HG03196 (cell line): Measurements from ENCODE around the gene ADAMTS10.
"Not testable (repeated sequence)": the region's sequence is repeated elsewhere in the genome, so short reads cannot be mapped to it uniquely, and the experiment has no call there.

Experiments
- ATAC-seq: cut with Tn5 transposase; IDR thresholded peaks from one replicate; pipeline ENCODE4 v1.9.1; 2021; ENCODE audit not compliant: unreplicated experiment

Gene ADAMTS10

DNA sequence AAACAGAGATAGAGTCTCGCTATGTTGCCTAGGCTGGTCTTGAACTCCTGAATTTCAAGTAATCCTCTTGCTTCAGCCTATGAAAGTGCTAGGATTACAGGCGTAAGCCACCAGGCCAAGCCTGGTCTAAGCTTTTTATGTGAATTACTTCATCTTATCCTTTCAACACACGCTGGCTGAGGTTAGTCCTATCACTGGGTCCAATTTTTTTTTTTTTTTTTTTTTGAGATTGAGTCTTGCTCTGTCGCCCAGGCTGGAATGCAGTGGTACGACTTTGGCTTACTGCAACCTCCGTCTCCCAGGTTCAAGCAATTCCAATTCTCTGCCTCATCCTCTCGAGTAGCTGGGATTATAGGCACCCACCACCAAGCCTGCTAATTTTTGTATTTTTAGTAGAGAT, 43.7 kb downstream of the ADAMTS10 start:
- ATAC-seq: no peak

DNA sequence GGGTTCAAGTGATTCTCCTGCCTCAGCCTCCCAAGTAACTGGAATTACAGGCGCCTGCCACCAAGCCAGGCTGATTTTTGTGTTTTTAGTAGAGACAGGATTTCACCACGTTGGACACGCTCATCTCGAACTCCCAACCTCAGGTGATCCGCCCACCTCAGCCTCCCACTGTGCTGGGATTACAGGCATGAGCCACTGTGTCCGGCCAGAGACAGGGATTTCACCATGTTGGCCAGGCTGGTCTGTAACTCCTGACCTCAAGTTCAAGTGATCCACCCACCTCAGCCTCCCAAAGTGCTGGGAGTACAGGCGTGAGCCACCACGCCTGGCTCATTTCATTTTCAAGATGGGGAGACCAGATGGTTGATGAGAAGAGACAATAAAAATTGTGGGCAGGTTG, 45.6 kb downstream of the ADAMTS10 start:
- ATAC-seq: not testable (repeated sequence)

DNA sequence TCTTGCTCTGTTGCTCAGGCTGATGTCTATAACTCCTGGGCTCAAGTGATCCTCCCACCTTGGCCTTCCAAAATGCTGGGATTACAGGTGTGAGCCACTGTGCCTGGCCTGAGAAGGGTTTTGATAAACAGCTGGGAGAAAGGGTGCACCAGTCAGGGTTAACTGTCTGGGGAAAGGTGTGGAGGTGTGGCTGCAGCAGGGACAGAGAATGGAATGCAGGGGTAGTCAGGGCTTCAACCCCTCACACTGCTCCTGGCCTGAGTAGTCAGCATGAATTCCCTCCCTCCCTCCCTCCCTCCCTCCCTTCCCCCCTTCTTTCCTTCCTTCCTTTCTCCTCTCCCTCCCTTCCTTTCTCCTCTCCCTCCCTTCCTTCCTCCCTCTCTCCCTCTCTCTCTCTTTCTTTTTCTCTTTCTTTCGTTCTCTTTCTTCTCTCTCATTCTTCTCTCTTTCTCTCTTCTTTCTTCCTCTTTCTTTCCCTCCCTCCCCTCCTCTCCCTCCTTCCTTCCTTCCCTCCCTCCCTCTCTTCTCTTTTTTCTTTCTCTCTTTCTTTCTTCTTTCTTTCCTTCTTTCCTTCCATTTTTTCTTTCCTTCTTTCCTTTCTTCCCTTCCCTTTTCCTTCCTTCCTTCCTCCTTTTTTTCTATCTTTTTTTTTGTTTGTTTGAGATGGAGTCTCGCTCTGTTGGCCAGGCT, 49.3 kb downstream of the ADAMTS10 start:
- no peak for ATAC-seq

DNA sequence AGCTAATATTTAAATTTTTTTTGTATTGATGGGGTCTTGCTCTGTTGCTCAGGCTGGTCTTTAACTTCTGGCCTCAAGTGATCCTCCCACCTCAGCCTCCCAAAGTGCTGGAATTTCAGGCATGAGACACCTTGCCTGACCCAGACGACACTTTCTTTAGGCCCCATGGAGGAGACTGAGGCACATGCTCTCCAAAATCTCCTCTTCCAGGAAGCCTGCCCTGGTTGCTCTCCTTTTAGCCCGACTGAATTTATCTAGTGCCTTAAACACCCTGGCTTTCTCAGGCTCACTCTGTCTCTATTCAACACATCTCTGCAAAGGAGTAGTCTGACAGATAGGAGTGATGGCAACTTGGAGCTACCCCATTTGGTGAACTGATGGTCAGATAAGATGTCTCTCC, 52.2 kb downstream of the ADAMTS10 start:
- no peak for ATAC-seq

DNA sequence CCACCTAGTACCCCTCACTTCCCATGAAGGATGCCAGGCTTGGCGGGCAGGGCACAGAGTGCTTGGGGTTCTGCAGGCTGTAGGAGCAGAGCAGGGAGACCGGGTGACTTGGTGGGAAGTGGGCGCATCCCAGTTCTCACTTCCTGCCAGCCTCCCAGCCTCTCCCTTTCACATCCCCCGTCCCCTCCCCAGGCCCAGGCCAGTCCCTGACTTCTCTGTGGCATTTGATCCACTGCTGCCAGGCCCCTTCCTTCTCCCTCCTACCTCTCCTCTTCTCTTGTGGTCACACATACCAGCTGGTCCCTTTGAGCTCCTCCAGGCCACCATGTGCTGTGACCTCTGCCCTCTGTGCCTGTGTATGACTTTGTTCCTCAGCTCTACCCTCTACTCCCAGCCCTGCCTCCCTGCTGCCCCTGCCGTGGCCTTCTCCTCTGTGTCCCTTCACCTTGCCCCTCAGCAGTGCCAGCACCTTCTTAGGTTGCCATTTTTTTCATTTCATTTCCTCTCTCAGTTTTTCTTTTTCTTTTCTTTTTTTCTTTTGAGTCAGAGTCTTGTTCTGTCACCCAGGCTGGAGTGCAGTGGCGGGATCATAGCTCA, 52.8 kb downstream of the ADAMTS10 start:
- ATAC-seq: no peak

DNA sequence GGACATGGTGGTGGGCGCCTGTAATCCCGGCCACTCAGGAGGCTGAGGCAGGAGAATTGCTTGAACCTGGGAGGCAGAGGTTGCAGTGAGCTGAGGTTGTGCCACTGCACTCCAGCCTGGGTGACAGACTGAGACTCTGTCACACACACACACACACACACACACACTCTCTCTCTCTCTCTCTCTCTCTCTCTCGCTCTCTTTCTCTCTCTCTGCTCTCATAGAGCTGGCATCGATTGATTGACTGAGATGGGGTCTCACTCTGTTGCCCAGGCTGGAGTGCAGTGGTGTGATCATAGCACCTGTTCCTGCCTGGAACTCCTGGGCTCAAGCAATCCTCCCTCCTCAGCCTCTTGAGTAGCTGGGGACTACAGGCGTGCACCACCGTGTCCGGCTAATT, 56.8 kb downstream of the ADAMTS10 start:
- ATAC-seq: not testable (repeated sequence)

DNA sequence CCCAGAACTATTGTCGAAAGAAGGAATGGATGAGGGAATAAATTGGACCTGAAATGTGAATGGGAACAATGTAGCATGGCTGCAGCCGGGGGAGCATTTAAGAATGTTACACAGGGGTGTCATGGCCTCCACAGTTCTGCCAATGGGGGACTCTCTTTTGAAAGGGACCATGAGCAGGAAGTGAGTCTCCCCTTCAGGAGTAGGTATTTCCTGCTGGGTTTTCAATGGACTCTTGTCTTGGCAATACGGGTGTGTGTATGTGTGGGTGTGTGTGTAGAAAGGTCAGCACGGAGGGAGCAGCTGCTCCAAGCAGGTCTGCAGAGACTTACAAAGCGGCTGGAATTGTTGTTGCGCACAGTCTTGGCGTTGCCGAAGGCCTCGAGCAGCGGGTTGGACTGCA, 57.7 kb downstream of the ADAMTS10 start:
- ATAC-seq: no peak

DNA sequence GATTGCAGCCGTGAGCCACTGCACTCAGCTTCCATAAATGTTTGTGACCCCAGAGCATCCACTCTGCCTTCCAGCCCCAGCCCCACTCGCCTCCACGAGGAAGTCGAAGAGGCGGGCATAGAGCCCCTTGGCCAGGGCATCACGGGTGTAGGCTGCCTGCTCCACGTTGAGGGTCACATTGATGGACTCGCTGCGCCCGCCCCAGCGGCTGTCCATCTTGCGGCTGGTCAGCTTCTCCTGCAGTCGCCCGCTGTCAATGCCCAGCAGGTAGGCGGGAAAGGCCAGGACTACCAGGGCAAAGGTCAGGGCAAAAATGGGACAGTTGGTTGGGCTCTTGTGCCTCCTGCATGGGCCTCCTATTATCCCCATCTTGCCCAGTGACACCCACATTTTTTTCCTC, 60.4 kb downstream of the ADAMTS10 start:
- ATAC-seq: no peak

DNA sequence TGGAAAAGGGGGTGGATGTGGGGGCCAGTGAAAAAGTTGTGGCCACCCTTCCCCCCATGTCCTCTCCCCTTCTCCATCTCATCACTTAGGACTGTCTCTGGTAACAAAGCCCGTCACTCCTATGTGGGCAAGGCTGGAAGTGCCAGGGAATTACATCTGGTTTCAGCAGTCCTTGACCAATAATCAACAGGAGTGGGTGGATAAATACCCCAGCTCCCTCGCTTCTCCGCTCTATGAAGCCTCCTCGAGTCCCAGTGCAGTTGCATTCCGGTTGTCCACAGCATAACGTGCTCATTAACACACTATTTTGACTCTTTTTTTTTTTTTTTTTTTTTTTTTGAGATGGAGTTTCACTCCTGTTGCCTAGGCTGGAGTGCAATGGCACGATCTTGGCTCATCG, 64.8 kb downstream of the ADAMTS10 start:
- ATAC-seq: no peak

DNA sequence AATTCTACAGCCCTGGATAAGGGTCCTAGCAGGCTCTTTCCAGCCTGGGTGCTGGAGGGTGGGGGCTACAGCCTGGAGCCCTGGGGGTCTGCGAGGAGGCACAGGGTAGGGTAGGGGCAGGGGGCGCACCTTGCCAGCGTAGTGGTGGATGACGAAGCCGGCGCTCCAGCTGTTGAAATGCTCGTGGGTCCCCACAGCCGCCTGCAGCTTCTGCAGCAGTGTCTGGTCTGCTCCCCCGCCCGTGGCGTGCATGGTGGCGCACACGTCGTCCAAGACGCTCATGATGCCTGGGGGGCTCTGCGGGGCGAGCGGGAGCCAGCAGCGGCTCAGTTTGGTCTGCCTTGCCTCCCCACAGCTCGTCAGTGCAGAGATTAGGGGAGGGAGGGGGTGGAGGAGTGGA, 66.3 kb downstream of the ADAMTS10 start:
- ATAC-seq: no peak

DNA sequence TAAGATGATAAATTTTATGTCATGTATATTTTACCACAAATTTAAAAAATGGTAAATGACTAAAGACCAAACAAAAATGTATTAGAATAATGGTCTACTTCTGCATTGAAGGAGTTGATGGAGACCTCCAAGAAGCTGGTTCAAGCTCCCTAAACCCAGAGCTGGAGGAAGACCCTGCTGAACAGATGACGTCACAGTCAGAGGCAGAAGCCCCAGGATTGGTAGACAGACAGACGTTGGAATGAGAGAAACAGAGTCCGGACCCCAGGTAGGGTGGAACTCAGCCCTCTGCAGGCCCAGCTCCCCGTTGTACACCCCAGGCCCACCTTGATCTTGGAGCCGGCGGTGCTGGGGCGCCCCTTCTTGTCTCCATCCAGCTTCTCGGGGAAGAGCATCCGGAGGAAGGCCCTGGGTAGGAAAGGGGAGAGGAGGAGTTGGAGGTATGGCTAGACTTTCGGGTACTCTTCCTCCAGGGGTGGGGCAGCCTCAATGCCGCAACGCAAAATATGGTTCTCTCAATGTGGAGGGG, 70.8 kb downstream of the ADAMTS10 start:
- ATAC-seq: no peak

DNA sequence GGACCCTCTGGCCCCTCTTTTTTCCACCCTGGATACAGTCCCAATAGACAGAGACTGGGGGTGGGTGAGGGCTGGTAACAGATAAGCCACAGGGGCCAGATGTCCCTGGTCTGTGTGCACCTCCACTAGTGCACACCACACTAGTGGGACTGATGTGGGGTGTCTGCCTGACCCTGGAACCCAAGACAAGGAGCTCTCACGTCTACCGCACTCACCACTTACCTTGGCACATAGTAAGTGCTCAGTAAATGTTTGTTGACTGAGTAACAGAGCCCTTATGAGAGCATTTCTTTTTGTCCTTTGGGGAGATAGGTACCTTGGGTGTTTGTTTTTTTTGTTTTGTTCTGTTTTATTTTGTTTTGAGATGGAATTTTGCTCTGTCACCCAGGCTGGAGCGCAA, 73.4 kb downstream of the ADAMTS10 start:
- ATAC-seq: no peak

DNA sequence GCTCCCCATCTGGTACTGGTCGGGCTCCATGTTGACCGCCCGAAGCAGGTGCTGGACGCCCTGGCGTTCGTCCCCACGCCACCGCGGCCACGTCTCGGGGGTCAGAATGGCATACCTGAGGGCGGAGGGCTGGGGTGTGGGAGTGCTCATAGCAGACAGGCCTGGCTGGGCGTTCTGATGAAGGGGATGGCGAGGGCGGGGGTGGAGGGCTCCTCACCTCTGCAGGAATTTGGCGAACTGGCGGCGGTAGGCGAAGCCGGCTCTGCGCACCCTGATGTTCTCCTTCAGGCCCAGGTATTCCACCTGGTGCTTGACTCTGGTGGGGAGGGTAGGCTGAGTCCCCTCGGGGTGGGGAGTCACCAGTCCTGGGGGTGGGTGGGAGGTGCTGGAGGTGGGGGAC, 74.2 kb downstream of the ADAMTS10 start:
- no peak for ATAC-seq

DNA sequence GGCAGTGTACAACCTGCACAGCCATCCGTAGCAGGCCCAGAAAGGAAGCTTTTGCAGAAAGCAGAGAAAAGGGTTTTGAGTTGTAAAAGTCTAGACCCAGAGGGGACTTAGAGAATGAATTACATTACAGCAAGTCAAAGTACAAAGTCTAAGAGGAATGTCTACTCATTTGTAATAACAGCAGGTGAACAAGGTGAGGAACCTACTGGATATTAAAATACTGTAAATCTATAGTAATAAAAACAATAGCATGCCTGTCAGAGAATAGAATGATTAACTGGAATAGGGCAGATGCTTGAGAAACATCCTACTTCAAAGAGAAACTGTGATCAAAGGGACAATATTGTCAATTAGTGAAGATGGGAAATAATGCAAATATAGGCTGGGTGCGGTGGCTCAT, 78.3 kb downstream of the ADAMTS10 start:
- ATAC-seq: no peak

DNA sequence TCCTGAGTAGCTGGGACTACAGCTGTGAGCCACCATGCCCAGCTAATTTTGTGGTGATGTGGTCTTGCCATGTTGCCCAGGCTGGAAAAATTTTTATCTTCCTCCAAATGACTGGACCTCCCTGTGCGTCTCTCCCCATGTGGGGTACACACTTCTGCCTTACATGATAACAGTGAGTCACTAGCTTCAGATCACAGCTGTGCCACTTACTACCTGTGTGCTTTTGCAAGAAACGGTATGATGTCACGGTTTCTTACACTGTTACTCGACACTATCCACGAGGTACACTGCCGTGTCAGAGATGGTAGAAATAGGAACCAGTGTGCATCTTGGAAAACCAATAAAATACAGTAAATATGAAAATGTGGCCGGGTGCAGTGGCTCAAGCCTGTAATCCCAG, 79.0 kb downstream of the ADAMTS10 start:
- ATAC-seq: no peak
